GM18858 (cell line): Measurements from ENCODE around the gene CCL17.
A peak's percentile ranks its signal among the peaks of the same experiment; 100 is the strongest.
"Not testable (repeated sequence)": the region's sequence is repeated elsewhere in the genome, so short reads cannot be mapped to it uniquely, and the experiment has no call there.

Source experiments
- ATAC-seq: cut with Tn5 transposase; IDR thresholded peaks from one replicate; pipeline ENCODE4 v1.9.1; 2021; ENCODE audit not compliant: unreplicated experiment

CCL17 gene

DNA sequence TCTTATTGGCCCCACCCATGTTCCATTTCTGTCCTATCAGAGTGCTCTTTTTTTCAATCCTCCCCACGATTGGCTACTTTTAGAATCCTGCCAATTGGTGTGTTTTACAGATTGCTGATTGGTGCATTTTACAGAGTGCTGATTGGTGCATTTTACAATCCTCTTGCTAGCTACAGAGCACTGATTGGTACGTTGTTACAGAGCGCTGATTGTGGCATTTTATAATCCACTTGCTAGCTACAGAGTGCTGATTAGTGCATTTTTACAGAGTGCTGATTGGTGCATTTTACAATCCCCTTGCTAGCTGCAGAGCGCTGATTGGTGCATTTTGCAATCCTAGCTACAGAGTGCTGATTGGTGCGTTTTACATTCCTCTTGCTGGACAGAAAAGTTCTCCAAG is 9.5 kb upstream of the CCL17 start:
- ATAC-seq = no peak

DNA sequence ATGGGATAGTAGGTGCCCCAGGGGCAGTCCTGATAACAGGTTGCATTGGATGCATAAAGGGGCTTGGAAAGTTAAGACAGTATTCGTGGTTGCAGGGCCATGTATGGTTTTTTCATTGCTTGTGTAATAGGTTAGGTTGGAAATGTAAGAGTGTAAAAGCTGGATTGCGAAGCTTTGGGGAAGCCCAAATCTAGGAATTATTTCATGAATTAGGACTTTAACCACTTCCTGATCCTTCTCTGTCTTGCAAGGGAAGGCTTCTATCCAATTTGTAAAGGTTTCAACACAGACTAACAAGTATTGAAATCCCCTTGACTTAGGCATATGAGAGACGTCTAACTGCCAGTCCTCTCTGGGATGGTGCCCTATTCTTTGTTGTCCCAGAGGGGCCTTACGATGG is 7.8 kb upstream of the CCL17 start:
- no peak for ATAC-seq

DNA sequence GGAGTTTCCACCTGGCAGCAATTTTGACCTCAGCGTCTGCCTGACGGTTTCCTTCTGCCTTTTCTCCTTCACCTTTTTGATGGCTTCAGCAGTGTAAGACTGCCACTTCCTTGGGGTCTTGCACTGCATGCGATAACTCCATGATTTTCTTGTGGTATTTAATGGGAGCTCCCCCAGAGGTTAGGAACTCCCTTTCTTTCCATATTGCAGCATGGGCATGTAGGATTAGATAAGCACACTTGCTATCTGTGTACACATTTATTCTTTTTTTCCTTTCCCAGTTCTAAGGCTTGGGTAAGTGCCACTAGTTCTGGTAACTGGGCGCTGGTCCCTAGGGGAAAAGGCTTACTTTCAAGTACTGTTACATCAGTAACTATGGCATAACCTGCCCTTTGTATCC is 7.1 kb upstream of the CCL17 start:
- ATAC-seq = not testable (repeated sequence)

DNA sequence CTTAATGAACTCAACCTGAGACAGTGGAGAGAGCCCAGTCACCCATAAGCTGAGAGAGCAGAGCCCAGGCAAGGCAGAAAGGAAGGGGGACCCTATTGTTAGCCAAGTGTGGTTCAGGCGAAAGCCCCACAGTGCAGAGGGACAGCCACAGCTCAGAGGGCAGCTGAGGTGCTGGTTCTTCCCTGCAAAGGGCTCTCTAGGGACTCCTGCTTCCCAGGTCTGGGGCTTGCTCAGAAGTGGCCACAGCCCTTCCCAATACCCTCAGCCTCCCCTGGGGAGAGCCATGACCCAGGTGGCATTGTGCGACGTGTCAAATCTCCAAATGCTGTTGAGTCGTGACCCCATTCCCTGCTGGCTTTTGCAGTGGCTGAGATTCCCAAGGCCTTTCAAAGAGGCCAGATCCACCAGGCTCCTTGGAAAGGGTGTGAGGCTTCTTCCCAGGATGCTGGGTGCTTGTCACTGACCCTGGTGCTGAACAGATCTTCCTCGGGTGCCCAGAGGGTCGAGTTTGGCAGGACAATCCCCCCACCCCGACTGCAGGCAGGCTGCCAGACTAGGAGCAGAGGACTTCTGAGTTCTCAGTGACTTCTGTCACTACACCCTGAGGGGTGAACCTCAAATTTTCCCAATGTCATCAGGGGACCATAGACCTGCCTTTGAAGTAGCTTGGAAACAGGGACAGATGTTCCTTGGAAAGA is 2.5 kb upstream of the CCL17 start:
- no peak for ATAC-seq

DNA sequence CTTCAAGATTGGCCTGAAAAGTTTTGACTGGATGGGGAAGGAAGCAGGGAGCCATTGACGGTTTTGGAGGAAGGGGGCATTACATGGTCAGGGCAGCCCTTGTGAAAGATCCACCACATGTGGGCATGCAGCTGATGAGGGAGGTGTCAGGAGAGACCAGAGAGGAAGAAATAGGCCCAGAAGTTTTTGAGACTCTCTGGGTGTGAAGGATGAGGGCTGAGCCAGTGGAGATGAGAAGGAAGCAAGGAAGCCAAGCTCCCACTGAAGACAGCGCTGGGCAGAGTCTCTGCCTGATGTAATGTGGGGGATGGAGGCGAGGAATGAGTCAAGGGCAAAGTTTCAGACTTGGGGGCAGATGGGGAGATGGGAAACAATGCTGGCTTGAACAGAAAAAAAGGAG is 530 bp downstream of the CCL17 start:
- ATAC-seq = no peak

DNA sequence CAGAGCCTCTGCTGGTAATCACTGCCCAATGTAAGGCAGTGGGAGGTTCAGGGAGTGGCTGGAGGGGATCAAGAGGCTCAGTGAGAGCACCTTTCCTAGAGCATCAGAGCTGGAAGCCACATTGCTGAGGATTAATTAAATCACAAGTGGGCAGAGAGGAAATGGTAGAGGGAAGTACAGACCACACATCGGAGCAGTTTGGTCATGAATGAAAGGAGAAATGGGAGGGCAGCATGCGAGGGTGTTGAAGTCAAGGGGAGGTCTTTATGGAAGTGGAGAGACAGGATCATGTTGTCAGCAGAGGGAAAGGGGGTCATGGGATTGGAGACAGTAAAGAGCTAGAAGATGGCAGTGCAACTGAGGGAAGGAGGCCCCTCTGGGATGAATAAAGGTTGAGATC is 2.3 kb downstream of the CCL17 start:
- no peak for ATAC-seq

DNA sequence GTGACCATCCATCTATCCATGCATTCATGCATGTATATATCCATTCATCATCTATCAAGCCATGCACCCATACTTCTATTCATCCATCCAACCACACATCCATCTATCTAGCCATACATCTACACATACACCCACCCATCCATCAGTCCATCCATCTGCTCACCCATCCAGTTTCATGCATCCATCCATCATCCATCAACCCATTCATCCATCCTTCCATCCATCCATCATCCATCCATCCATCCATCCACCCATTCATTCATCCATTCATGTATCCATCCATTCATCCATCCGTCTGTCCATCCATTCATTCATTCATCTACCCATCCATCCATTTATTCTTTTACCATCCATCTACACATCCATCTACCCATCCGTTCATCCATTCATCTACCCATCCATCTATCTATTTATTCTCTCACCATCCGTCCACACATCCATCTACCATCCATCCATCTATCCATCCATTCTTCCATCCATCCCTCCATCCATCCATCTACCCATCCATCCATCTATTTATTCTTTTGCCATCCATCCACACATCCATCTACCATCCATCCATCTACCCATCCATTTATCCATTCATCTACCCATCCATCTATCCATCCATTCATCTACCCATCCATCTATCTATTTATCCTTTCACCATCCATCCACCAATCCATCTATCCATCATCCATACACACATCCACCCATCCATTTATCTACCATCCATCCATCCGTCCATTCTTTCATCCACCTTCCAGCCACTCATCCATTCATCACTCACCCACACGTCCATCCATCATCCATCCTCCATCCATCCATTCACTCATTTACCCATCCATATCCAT is 3.2 kb downstream of the CCL17 start:
- no peak for ATAC-seq

DNA sequence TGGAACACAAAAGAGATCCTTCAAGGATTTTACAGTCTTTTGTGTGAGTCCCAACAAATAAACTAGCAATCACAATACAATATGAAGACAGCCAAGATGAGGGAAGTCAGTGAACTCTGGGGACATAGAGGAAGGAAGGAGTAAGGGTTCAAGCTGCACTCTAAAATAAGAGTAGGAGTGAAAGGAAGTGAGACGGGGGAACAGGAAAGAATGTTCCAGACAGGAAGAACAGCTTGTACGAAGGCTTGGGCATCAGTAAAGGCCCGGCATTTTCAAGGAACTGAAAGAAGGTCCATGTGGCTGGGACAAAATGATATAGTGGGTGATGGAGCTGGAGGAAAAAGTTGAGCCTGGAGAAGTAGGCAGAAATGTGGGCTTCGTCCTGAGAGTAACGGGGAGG is 4.5 kb downstream of the CCL17 start:
- no peak for ATAC-seq

DNA sequence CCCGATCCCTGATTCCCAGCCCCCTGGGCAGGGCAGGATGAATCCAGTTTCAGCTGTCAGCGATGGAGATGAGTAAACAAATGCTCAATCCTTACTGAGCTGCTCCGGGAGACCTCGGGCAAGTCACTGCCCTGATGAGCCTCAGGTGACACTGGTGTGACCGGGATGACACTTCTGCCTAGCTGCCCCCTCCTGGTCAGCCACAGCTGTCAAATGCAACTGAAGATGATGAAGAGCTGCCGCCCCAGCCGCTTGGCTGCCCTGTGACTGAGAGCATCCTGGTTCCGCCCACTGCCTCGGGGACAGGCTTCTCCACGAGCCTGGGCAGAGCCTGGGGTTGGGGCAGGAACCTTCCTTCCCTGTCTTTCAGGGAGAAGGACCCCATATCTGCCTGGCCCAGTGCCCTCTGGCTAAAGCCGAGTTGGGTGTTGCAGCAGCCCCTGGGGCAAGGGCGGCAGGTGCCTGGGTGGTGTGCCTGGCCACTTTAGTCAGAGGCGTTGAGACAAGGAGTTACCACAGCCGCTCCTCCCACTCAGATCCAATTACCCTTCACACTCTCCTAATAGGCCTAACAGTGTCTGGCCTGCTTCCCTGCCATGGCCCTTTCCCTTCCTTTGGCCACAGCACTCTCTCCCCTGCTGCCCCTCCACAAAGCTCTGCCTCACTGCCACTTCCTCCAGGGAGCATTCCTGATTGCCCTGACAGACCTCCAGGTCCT is 5.5 kb downstream of the CCL17 start:
- no peak for ATAC-seq

DNA sequence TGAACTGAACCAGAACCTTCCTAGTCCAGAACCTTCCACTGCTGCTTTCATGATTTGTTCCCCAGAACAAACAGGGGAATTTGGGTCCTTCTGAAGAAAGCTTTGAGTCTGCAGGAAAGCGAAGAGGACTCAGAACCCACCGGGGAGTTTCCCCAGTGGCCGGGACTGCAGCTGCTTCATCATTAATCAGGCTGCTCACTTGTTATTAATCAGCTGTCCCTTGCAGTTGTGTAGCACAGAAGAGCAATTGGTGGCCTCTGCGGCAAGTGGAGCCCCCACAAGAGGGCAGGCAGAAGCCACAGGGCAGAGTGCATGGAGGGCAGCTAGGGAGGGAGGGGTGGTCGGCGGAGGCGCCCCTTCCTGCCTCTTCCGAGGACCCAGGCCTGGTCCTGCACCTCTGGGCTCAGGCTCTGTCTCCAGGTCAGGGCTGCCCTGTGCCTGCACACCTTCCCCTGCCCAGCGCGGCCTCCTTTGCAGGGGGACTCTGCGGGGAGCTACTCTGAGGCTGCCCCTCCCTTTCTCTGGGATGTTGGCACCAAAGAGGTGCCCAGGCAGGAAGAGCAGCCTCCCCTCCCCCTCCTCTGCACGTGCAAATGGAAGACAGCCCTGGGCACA is 6.9 kb downstream of the CCL17 start:
- ATAC-seq = no peak

DNA sequence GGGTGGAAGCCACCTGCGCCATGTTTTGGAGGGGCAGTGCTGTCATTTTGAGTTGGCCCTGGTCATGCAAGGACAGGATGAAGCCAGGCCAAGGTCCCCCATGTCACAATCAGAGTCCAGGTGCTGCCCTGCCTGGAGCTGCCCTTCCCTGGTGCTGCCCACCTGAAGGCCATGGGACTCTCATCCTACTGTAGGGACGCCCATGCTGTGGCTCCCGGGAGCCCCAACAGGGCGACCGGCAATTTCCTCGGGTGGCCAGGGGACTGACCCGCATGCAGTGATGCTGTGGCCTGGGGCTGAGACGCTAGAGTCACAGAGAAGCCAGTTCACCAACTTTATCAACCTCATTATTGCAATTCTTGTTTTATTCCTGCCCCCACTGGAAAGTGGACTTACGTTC is 8.0 kb downstream of the CCL17 start:
- no peak for ATAC-seq

DNA sequence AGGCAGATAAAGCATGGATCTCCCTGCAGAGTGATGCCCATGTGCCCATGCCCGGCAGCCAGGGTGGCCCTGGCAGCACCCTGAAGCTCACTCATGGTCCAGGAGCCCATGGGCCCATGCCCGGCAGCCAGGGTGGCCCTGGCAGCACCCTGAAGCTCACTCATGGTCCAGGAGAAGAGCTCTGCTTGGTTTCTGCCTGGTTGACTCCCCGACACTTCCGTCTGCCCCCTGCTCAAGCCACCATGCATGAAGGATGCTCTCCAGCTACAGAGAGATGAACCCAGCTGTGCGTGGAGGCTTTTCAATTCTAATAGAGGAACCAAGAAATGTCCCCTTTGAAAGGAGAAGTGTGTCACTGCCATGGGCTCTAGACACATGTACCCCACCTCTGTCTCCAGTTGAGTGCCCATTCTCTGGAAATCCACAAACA is 8.7 kb downstream of the CCL17 start:
- peak; percentile 82 for ATAC-seq

DNA sequence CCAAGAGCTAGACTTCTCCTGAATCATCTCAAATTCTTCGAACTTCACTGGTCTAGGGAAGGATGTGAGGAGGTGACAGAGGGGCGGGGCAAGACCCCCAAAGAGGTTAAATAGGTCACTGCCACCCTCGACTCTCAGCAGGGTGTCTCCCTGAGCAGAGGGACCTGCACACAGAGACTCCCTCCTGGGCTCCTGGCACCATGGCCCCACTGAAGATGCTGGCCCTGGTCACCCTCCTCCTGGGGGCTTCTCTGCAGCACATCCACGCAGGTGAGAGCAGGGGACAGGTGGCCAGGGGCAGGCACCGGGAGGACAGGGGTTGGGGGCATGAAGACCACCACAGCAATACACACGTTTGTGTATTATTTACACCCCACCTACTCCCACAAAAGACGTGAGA is 9.2 kb downstream of the CCL17 start:
- no peak for ATAC-seq

DNA sequence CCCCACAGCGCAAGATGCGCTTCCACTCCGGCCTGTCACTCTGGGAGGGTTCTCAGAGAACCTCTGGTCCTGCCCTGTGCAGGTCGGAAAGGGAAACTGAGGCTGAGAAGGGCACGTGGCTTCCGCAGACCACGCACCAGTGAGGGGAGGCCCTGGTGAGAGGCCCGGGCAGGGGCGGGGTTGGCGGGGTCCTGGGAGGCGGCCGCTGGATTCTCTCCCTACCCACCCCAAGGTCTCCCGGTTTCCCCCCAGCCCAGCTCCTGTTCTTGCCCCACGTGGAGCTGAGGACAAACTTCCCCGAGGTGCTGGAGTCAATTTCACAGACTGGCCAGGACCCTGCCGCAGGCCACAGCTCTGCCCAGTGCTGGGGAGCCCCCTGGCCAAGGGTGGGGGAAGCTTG is 11.5 kb downstream of the CCL17 start:
- ATAC-seq = no peak

DNA sequence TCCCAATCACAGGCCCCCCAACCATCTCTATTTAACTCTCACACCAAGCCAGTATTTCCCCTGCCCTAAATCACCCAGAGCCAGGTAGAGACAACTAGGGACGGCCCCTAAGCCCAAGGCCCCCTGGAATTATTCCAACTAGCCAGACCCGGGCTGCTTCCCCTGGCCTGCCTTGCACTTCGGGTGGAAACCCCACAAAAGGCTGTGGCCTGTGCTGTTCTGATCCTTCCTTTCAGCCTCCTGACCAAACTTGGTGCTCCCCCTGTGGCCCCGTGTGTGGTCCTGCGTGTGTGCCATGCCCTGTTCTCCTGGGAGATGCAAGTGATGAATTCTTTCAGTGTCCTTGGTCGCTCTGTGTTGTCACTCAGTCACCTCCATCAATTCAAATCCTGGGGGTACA is 14.9 kb downstream of the CCL17 start:
- ATAC-seq = no peak

DNA sequence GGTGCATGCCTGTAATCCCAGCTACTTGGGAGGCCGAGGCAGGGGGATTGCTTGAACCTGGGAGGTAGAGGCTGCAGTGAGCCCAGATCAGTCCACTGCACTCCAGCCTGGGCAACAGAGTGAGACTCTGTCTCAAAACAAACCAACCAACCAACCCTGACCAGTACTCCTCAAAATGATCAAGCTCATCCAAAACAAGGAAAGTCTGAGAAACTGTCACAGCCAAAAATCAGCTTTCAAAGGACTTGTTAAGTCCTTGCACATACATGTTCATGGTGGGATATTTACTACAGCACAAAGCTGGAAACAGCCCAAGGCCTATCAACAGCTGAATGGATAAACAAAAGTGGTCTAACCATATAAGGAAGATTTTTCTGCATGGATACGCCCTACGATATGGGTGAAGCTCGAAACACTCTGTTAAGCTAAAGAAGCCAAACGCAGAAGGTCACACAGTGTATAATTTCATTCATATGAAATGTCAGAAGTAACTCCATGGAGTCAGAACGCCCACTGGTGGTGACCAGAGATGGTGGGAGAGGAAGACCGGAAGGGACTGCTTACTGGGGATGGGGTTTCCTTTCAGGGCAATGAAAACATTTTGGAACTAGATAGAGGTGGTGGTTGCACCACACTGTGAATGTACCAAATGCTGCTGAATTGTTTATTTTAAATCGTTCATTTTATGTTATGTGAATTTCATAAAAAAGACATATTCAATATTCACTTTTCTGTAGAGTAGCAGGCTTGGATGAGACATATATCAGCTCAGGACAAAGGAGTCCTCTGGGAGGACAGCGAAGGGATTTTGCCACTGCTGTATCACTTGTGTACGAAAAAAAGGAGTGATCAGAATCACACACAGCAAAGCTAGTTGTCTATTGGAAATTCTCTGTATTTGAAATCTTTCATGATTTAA is 17.7 kb downstream of the CCL17 start:
- no peak for ATAC-seq

DNA sequence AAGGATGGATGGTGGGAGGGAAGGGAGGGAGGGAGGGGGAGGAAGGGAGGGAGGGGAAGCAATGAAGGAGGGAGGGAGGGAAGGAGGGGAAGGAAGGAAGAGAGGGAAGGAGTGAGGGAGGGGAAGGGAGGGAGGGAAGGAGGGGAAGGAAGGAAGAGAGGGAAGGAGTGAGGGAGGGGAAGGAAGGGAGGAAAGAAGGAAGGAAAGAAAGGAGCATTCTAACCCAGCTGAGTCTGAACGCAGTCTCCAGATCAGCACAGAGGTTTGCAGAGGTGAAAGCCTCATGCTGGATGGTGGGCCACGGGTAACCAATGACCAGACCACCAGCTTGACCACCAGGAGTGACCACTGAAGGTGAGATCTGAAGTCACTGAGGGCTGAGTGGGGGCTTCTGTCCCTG is 18.6 kb downstream of the CCL17 start:
- no peak for ATAC-seq

DNA sequence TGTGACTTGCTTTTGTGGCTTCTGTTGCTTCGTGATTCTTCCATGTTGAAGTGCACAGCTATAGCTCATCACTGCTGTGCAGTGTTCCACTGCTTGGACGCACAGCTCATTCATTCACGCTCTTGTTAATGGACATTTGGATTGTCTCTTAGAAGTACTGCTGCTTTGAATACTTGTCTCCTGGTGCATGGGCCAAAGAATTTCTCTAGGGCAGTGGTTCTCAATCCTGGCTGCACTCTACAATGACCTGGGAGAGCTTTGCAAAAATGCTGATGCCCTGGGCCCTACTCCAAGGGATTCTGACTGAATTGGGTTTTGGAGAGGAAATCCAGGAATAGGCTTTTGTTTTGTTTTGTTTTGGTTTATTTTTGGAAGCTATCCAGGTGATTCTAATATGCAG is 20.0 kb downstream of the CCL17 start:
- ATAC-seq = no peak

DNA sequence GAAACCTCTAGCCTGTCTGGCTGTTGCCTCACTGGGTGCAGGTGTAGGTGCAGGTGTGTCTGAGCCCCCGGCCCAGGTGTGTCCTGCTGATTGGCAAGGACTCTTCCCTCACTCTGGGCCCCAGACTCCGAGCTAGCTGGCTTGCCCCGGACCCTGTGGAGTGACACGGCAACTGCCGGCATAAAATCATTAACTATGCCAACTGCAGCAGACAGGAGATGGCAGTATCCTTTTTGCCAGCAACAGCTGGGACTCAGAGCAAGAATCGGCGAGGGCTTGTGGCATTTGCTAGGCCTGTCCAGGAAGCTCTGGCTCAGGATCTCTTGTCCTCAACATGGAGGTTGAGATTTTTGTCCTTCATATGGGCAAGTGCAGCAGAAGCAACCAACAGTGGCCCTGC is 21.8 kb downstream of the CCL17 start:
- no peak for ATAC-seq

DNA sequence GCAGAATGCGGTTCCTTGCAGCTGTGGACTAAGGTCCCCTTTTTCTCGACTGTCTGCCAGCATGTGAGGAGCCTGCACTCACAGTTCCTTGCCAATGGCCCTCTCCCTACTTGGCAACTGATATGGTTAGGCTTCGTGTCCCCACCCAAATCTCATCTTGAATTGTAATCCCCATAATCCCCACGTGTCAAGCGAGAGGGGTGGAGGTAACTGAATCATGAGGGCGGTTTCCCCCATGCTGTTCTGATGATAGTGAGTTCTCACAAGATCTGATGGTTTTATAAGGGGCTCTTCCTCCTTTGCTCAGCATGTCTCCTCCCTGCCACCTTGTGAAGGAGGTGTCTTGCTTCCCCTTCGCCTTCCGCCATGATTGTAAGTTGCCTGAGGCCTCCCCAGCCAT is 22.7 kb downstream of the CCL17 start:
- no peak for ATAC-seq

DNA sequence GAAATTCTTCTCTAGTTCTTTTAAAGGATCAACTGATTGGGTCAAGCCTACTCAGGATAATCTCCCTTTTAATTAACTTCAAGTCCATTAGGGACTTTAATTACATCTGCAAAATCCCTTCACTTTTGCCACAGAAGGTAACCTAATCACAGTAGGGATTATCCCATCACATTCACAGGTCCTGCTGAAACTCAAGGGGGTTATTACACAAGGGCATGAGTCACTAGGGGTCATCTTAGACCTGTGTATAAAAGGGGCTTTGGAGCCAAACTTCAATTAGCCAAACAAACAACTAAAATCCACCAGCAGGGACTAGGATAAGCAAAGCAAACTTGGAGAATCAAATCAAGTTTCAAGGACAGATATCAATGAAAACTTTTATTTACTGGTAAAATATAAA is 23.3 kb downstream of the CCL17 start:
- ATAC-seq = no peak
